ENCODE measurements around the gene ERP29. TPM values are rescaled to one million over a fixed set of nuclear protein-coding genes. Genes with fewer than 3 reads are reported as not detected.

Gene ERP29
- total and polyA plus RNA-seq, 2 of the 13 experiments (the other 11 are each of a cell fraction or from before 2014, with no cell fraction given) = 111 to 147 TPM

DNA sequence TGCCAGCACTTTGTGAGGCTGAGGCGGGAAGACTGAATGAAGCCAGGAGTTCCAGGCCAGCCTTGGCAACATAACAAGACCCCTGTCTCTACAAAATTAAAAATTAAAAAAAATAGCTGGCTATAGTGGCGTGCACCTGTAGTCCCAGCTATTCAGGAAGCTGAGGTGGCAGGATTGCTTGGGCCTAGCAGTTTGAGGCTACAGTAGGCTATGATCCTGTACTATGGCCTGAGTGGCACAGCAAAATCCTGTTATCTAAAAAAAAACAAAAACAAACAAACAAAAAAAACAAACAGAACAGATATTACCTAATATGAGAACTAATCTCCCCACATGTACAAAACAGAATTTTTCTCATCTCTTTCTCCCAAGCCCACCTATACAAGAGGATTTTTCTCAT is 15.9 kb upstream of the ERP29 start:
- BruUV-seq (replicated peaks) = no TSS peak

DNA sequence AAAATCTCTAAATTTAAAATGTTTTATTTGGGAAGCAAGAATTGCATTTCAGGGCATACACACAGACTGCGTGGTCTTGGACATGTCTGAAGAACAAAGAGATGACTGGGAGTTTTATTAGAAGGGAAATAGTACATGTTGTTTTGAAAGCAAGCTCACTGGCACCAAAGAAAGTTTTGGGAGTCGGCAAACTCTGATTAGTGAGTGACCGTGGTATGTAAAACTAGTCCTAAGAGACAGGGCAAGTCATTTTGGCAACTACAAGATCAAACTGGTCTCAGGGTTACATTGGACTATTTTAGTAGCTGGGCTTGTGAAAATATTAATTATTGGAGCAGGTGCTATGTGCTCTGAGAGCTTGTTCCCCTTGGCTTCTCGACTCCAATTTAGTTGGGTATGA is 15.2 kb upstream of the ERP29 start:
- ChIA-PET CTCF (ENCODE audit: low intra/inter-chr PET ratio, low total read pairs) (no interaction called here), POLR2A (interaction anchor here (2.1 kb wide), 1 partner anchor 15 kb away, joined by 9 read pairs; the partner anchor contains the start of genes ERP29 and TMEM116)
- Histone ChIP-seq H3K27ac (ENCODE audit: extremely low read length, insufficient read depth, low read length) (no peak overlapping the region), H3K4me1 (ENCODE audit: insufficient read depth, low read length) (no peaks in the 10 kb centered on the region), H3K36me3 (replicated peaks in 1 of 2; ENCODE audit: control insufficient read depth in 1 of 2, insufficient read depth in 2 of 2, low read length in 2 of 2) (no peaks in the 10 kb centered on the region), H3K4me3 (replicated peaks in 1 of 3; ENCODE audit: insufficient read depth in 1 of 3, low read depth in 2 of 3, low read length in 3 of 3) (no peak overlapping the region), H3K27me3 (ENCODE audit: control insufficient read depth in 1 of 2, insufficient read depth in 2 of 2, low read length in 2 of 2) (no peaks in the 10 kb centered on the region), H4K20me1 (ENCODE audit: insufficient read depth, low read length) (no peaks in the 10 kb centered on the region), H3K9me3 (ENCODE audit: low read length) (no peaks in the 10 kb centered on the region), H3K9ac (ENCODE audit: insufficient read depth, low read depth, low read length) (no peak overlapping the region), H3K4me2 (ENCODE audit: low read depth, low read length) (no peak overlapping the region), H3K79me2 (ENCODE audit: insufficient read depth, low read length) (no peaks in the 10 kb centered on the region), H2AFZ (ENCODE audit: low read length) (no peak overlapping the region)
- TF ChIP-seq ATM (IDR thresholded peaks at IDR 0.05; ENCODE audit: borderline replicate concordance) (no peak), ZNF564 (CRISPR knock-in tag; IDR thresholded peaks at IDR 0.05) (no peak), DNMT3B (CRISPR knock-in tag; conservative IDR thresholded peaks at IDR 0.05) (no peak), ZNF570 (CRISPR knock-in tag; IDR thresholded peaks at IDR 0.05; ENCODE audit: borderline replicate concordance) (no peak), ZNF354B (CRISPR knock-in tag; IDR thresholded peaks at IDR 0.05) (no peak), CC2D1A (CRISPR knock-in tag; IDR thresholded peaks at IDR 0.05) (no peak), ZNF292 (CRISPR knock-in tag; IDR thresholded peaks at IDR 0.05; ENCODE audit: borderline replicate concordance, low read depth) (no peak)
- TF ChIP-seq, protein P1, sequence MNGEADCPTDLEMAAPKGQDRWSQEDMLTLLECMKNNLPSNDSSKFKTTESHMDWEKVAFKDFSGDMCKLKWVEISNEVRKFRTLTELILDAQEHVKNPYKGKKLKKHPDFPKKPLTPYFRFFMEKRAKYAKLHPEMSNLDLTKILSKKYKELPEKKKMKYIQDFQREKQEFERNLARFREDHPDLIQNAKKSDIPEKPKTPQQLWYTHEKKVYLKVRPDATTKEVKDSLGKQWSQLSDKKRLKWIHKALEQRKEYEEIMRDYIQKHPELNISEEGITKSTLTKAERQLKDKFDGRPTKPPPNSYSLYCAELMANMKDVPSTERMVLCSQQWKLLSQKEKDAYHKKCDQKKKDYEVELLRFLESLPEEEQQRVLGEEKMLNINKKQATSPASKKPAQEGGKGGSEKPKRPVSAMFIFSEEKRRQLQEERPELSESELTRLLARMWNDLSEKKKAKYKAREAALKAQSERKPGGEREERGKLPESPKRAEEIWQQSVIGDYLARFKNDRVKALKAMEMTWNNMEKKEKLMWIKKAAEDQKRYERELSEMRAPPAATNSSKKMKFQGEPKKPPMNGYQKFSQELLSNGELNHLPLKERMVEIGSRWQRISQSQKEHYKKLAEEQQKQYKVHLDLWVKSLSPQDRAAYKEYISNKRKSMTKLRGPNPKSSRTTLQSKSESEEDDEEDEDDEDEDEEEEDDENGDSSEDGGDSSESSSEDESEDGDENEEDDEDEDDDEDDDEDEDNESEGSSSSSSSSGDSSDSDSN (CRISPR knock-in tag; IDR thresholded peaks at IDR 0.05) = no peak
- TF ChIP-seq, protein P2, sequence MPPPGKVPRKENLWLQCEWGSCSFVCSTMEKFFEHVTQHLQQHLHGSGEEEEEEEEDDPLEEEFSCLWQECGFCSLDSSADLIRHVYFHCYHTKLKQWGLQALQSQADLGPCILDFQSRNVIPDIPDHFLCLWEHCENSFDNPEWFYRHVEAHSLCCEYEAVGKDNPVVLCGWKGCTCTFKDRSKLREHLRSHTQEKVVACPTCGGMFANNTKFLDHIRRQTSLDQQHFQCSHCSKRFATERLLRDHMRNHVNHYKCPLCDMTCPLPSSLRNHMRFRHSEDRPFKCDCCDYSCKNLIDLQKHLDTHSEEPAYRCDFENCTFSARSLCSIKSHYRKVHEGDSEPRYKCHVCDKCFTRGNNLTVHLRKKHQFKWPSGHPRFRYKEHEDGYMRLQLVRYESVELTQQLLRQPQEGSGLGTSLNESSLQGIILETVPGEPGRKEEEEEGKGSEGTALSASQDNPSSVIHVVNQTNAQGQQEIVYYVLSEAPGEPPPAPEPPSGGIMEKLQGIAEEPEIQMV (CRISPR knock-in tag; IDR thresholded peaks at IDR 0.05; ENCODE audit: low read depth) = no peak
- TF ChIP-seq, protein P3, sequence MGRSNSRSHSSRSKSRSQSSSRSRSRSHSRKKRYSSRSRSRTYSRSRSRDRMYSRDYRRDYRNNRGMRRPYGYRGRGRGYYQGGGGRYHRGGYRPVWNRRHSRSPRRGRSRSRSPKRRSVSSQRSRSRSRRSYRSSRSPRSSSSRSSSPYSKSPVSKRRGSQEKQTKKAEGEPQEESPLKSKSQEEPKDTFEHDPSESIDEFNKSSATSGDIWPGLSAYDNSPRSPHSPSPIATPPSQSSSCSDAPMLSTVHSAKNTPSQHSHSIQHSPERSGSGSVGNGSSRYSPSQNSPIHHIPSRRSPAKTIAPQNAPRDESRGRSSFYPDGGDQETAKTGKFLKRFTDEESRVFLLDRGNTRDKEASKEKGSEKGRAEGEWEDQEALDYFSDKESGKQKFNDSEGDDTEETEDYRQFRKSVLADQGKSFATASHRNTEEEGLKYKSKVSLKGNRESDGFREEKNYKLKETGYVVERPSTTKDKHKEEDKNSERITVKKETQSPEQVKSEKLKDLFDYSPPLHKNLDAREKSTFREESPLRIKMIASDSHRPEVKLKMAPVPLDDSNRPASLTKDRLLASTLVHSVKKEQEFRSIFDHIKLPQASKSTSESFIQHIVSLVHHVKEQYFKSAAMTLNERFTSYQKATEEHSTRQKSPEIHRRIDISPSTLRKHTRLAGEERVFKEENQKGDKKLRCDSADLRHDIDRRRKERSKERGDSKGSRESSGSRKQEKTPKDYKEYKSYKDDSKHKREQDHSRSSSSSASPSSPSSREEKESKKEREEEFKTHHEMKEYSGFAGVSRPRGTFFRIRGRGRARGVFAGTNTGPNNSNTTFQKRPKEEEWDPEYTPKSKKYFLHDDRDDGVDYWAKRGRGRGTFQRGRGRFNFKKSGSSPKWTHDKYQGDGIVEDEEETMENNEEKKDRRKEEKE (IDR thresholded peaks at IDR 0.05) = no peak
- no TSS peak for BruUV-seq (replicated peaks)
- 88% methylated on average over 4 of the region's 4 CpGs for WGBS (ENCODE audit: low lambda C conversion rate)
- intact Hi-C loops (cut with micrococcal nuclease; ENCODE audit: unreplicated experiment) (no loop called here), in situ Hi-C loops (cut with HindIII; ENCODE audit: extremely low pct_ligation_motif_present, low pct_unique_long_range_greater_than_20kb) (no loop called here)
- DNase-seq (ENCODE audit: low spot score) (no peak), FAIRE-seq (no peak), ATAC-seq (no peak)

More for the DNA sequence above, 15.9 kb upstream of the ERP29 start:
- FAIRE-seq = no peak
- H3K4me1 ChIP-seq (ENCODE audit: insufficient read depth, low read length) = no peaks in the 10 kb centered on the region
- no peak overlapping the region for H3K27ac ChIP-seq (ENCODE audit: extremely low read length, insufficient read depth, low read length)
- no peaks in the 10 kb centered on the region for H4K20me1 ChIP-seq (ENCODE audit: insufficient read depth, low read length)
- 93% methylated on average over 2 of the region's 2 CpGs for WGBS (ENCODE audit: low lambda C conversion rate)
- H3K4me3 ChIP-seq (replicated peaks in 1 of 3; ENCODE audit: insufficient read depth in 1 of 3, low read depth in 2 of 3, low read length in 3 of 3) = no peak overlapping the region
- DNase-seq (ENCODE audit: low spot score) = no peak
- intact Hi-C loops (cut with micrococcal nuclease; ENCODE audit: unreplicated experiment) = no loop called here
- no peak overlapping the region for H2AFZ ChIP-seq (ENCODE audit: low read length)
- no peak overlapping the region for H3K4me2 ChIP-seq (ENCODE audit: low read depth, low read length)
- no peak for TF ChIP-seq ZNF75D (CRISPR knock-in tag; IDR thresholded peaks at IDR 0.05; ENCODE audit: borderline replicate concordance)
- no peak for TF ChIP-seq HCFC1 (IDR thresholded peaks at IDR 0.05; ENCODE audit: low read depth, low read length)
- in situ Hi-C loops (cut with HindIII; ENCODE audit: extremely low pct_ligation_motif_present, low pct_unique_long_range_greater_than_20kb) = no loop called here
- H3K79me2 ChIP-seq (ENCODE audit: insufficient read depth, low read length) = no peaks in the 10 kb centered on the region
- no peak overlapping the region for H3K9ac ChIP-seq (ENCODE audit: insufficient read depth, low read depth, low read length)
- no peaks in the 10 kb centered on the region for H3K9me3 ChIP-seq (ENCODE audit: low read length)
- H3K27me3 ChIP-seq (ENCODE audit: control insufficient read depth in 1 of 2, insufficient read depth in 2 of 2, low read length in 2 of 2) = no peaks in the 10 kb centered on the region
- ChIA-PET POLR2A (interaction anchor here (2.1 kb wide), 1 partner anchor 16 kb away, joined by 9 read pairs; the partner anchor contains the start of genes ERP29 and TMEM116), CTCF (ENCODE audit: low intra/inter-chr PET ratio, low total read pairs) (no interaction called here)
- no peak for ATAC-seq
- H3K36me3 ChIP-seq (replicated peaks in 1 of 2; ENCODE audit: control insufficient read depth in 1 of 2, insufficient read depth in 2 of 2, low read length in 2 of 2) = no peaks in the 10 kb centered on the region
